Osteocyte (in vitro differentiated cells): ENCODE data around the gene TPM3. TPM values are rescaled to one million over a fixed set of nuclear protein-coding genes. Genes with fewer than 3 reads are reported as not detected.

Experiments used
- DNase-seq: peaks from one replicate; pipeline ENCODE4 v3.0.0; 2021; ENCODE audit warnings: mixed read lengths; ENCODE audit not compliant: unreplicated experiment; ENCODE audit errors: extremely low spot score
- H3K27ac Mint-ChIP-seq: one replicate; pipeline ENCODE4 v1.8.0; 2021; ENCODE audit warnings: mild to moderate bottlenecking, mixed read lengths; ENCODE audit not compliant: unreplicated experiment
- H3K27me3 Mint-ChIP-seq: one replicate; pipeline ENCODE4 v1.8.0; 2021; ENCODE audit warnings: mixed read lengths; ENCODE audit not compliant: unreplicated experiment
- H3K36me3 Mint-ChIP-seq: one replicate; pipeline ENCODE4 v1.8.0; 2021; ENCODE audit warnings: mixed read lengths; ENCODE audit not compliant: unreplicated experiment
- H3K4me1 Mint-ChIP-seq: one replicate; pipeline ENCODE4 v1.8.0; 2021; ENCODE audit warnings: mixed read lengths; ENCODE audit not compliant: unreplicated experiment
- H3K4me3 Mint-ChIP-seq: one replicate; pipeline ENCODE4 v1.8.0; 2021; ENCODE audit warnings: mild to moderate bottlenecking, moderate library complexity, mixed read lengths; ENCODE audit not compliant: unreplicated experiment
- H3K9me3 Mint-ChIP-seq: one replicate; pipeline ENCODE4 v1.8.0; 2021; ENCODE audit warnings: mixed read lengths; ENCODE audit not compliant: unreplicated experiment
- total RNA-seq: library from RNA; stranded (reverse); gene quantifications from 2 replicates; pipeline ENCODE4 v1.2.1, GENCODE V29; 2021
- TF ChIP-seq, protein P1 (sequence below): fragments of 200-600 bp; sonication (generic); IDR thresholded peaks from 2 replicates; pipeline ENCODE4 v1.5.0; 2021; ENCODE audit warnings: antibody characterized with exemption, mild to moderate bottlenecking, moderate library complexity

The TPM3 gene
- total RNA-seq, 1 donor from 2014 or later, result 194 TPM

DNA sequence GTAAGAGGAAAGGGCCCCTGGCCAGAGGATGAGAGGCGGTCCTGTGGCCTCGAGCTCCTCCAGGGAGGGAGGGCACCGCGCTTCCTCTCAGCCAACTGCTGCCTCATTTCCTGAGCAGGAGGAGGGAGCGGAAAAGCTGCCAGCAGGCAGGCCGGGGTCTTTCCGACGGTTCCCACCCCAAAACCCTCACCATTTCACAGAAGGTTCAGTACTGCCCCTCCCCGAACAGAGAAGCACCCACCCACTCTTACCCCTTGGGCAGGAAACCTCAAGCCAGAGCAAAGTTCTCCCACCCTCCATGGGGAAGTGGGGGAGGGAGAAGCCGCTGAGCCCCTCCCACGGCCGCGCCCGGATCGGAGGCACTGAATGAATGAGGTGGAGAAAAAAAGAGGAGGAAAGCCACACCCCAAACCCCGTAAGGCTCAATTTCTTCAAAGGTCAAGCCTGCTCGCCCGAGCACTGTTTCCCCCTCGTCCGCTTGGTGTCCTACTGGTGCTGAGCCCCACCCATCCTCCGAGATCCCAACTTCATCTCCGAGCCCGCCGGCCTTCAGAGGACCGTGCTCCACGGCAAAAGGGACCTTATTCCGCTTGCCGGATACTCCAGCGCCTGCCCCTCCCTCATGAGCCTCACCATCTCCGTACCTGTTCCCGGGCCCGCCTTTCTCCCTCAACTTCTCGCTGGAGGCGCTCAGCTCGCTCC lies 9.4 kb downstream of the TPM3 start:
- Mint-ChIP-seq H3K27ac (peak overlapping the region; percentile 99), H3K4me3 (peak overlapping the region; percentile 100), H3K27me3 (peaks cover 17% of the 10 kb centered on the region), H3K4me1 (peaks cover 46% of the 10 kb centered on the region), H3K9me3 (no peaks in the 10 kb centered on the region), H3K36me3 (peaks cover 6% of the 10 kb centered on the region)
- TF ChIP-seq, protein P1, sequence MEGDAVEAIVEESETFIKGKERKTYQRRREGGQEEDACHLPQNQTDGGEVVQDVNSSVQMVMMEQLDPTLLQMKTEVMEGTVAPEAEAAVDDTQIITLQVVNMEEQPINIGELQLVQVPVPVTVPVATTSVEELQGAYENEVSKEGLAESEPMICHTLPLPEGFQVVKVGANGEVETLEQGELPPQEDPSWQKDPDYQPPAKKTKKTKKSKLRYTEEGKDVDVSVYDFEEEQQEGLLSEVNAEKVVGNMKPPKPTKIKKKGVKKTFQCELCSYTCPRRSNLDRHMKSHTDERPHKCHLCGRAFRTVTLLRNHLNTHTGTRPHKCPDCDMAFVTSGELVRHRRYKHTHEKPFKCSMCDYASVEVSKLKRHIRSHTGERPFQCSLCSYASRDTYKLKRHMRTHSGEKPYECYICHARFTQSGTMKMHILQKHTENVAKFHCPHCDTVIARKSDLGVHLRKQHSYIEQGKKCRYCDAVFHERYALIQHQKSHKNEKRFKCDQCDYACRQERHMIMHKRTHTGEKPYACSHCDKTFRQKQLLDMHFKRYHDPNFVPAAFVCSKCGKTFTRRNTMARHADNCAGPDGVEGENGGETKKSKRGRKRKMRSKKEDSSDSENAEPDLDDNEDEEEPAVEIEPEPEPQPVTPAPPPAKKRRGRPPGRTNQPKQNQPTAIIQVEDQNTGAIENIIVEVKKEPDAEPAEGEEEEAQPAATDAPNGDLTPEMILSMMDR, result no peak
- DNase-seq, result no peak

DNA sequence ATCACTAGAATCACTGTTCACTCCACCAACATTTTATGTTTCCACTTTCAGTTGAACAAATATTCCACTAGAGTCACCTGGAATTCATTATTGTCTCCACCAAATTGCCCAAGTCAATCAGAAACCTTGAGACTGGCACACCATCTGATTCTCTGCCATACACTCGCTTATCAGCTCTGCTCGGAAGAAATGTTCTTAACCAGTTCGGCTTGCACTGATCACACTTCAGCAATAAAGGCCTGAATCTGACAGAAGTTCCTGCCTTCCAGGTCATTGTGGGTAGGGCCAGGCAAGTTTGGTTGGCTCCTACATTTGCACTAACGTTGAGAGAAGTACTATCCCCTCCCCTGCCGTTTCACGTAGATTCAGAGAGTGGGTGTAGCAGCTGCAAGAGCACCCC lies 10.0 kb downstream of the TPM3 start:
- no peaks in the 10 kb centered on the region for H3K9me3 Mint-ChIP-seq
- peaks cover 51% of the 10 kb centered on the region for H3K4me1 Mint-ChIP-seq
- DNase-seq, result no peak
- H3K4me3 Mint-ChIP-seq, result peak overlapping the region; percentile 100
- TF ChIP-seq, protein P1, result no peak
- H3K27ac Mint-ChIP-seq, result peak overlapping the region; percentile 99
- H3K36me3 Mint-ChIP-seq, result peaks cover 6% of the 10 kb centered on the region
- peaks cover 11% of the 10 kb centered on the region for H3K27me3 Mint-ChIP-seq

DNA sequence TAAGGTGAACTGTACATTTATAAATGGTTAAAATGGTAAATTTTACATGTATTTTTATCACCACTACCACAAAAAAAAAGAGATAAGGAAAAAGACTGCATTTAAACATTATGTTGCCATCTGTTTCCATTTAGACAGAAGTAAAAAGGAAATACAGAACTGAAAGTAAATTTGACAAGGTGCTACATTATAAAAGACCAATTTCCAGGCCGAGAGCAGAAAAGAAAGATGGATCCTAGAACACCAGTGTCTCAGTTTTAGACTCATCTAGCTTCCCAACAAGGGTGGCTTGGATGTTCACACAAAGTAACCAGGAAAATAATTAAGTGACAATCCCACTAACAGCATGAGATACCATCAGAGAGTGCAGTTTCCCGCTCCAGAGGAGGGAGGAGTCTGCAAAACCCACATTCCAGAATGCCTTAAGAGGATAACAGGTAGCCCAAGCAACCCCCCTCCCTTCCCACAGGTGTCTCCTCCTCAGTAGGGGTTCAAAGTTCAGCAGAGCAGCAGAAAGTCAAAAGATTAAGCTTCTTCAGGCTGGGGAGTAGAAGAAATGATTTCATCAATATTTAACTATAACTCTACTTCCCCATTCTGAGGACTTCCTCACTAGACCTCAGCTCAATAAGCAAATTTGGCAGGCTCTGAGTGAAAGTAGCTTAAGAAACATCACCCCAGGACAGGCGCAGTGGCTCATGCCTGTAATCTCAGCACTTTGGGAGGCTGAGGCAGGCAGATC lies 11.8 kb downstream of the TPM3 start:
- Mint-ChIP-seq H3K27ac (peak overlapping the region; percentile 21), H3K4me1 (peaks cover 61% of the 10 kb centered on the region), H3K9me3 (no peaks in the 10 kb centered on the region), H3K36me3 (peaks cover 10% of the 10 kb centered on the region), H3K4me3 (peak overlapping the region; percentile 9), H3K27me3 (no peaks in the 10 kb centered on the region)
- no peak for DNase-seq
- TF ChIP-seq, protein P1, result no peak

DNA sequence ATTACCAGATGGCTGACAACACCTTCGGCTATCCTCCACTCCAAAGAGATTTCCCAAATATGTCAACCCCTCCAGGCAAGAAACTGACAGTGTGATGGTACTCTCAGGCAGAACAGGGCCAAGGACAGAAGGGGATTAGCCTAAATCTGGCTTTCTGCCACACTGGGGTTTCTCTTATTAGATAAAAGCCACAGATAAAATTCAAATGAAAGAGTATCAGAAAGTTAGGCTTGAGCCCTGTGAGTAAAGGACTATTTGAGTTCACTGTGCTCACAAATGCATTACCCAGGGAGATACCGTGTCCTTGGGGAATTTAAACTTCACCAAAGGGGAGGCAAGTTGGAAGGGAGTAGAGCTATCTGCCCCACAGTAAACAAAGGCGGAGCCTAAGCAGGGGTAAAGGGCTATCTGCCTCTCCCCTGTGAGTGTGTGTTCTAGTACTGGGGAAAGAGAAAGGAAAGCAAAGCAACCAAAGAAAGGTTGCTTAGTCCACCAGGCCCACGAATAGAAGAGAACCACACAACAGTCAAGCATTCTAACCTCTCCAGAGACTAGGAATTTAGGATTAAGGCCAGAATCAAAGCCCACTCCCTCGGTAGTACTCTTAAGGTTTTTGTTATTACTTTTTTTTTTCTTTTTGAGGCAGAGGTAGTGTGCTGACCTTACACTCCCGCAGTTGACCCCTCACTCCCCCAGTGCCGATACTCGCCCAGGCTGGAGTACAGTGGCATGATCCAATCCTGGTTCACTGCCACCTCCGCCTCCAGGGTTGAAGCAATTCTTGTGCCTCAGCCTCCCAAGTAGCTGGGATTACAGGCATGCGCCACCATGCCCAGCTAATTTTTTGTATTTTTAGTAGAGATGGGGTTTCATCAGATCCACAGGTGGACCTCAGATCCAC lies 12.7 kb downstream of the TPM3 start:
- TF ChIP-seq, protein P1, result no peak
- Mint-ChIP-seq H3K9me3 (no peaks in the 10 kb centered on the region), H3K27ac (peak overlapping the region; percentile 66), H3K4me1 (peaks cover 61% of the 10 kb centered on the region), H3K36me3 (peaks cover 10% of the 10 kb centered on the region), H3K27me3 (no peaks in the 10 kb centered on the region), H3K4me3 (no peak overlapping the region)
- no peak for DNase-seq
